ENCODE data around the gene CDH23. TPM values are rescaled to one million over a fixed set of nuclear protein-coding genes. Genes with fewer than 3 reads are reported as not detected.

CDH23 gene
- total RNA-seq, 2 experiments from 2014 or later = 4.6 to 5.2 TPM

- H3K36me3 Mint-ChIP-seq (ENCODE audit: low read depth) = no peaks in the 10 kb centered on the region
- H3K9me3 Mint-ChIP-seq = no peaks in the 10 kb centered on the region
- Histone ChIP-seq H3K4me3 (ENCODE audit: low read length) (no peak overlapping the region), H3K9me3 (ENCODE audit: control insufficient read depth in 1 of 2, insufficient read depth in 1 of 2, low read length in 2 of 2) (no peaks in the 10 kb centered on the region), H3K36me3 (ENCODE audit: insufficient read depth, low read length) (no peaks in the 10 kb centered on the region), H3K27ac (ENCODE audit: low read depth in 1 of 2, low read length in 2 of 2) (no peak overlapping the region), H3K27me3 (ENCODE audit: control insufficient read depth in 1 of 2, insufficient read depth in 2 of 2, low read length in 2 of 2) (peaks cover 4 to 9% of the 10 kb centered on the region in 2 experiments), H3K4me1 (ENCODE audit: insufficient read depth, low read length) (no peaks in the 10 kb centered on the region)
- no peak for TF ChIP-seq CTCF (IDR thresholded peaks at IDR 0.05)
- H3K4me3 Mint-ChIP-seq = no peak overlapping the region
- H3K27me3 Mint-ChIP-seq = no peaks in the 10 kb centered on the region
- H3K27ac Mint-ChIP-seq = no peak overlapping the region
- DNase-seq (no peak), ATAC-seq (ENCODE audit: poor library complexity) (no peak)
- CTCF ChIA-PET = no interaction called here
- POLR2A ChIA-PET = no interaction called here
- H3K4me1 Mint-ChIP-seq (ENCODE audit: low read depth) = no peaks in the 10 kb centered on the region
- intact Hi-C loops (cut with DNase I, micrococcal nuclease) = no loop called here
These were observed 187.7 kb downstream of the CDH23 start for GRCh38 chr10:71584461-71584860.

- Mint-ChIP-seq H3K27me3 (no peaks in the 10 kb centered on the region), H3K9me3 (no peaks in the 10 kb centered on the region), H3K36me3 (ENCODE audit: low read depth) (no peaks in the 10 kb centered on the region), H3K4me3 (no peak overlapping the region), H3K4me1 (ENCODE audit: low read depth) (no peaks in the 10 kb centered on the region), H3K27ac (no peak overlapping the region)
- H3K27ac ChIP-seq (ENCODE audit: low read depth in 1 of 2, low read length in 2 of 2) = no peak overlapping the region
- no peak for DNase-seq
- ChIA-PET CTCF (no interaction called here), POLR2A (no interaction called here)
- no peak for TF ChIP-seq CTCF (IDR thresholded peaks at IDR 0.05)
- peaks cover 4 to 9% of the 10 kb centered on the region in 2 experiments for H3K27me3 ChIP-seq (ENCODE audit: control insufficient read depth in 1 of 2, insufficient read depth in 2 of 2, low read length in 2 of 2)
- H3K9me3 ChIP-seq (ENCODE audit: control insufficient read depth in 1 of 2, insufficient read depth in 1 of 2, low read length in 2 of 2) = no peaks in the 10 kb centered on the region
- H3K4me3 ChIP-seq (ENCODE audit: low read length) = no peak overlapping the region
- intact Hi-C loops (cut with DNase I, micrococcal nuclease) = no loop called here
- no peaks in the 10 kb centered on the region for H3K36me3 ChIP-seq (ENCODE audit: insufficient read depth, low read length)
- ATAC-seq (ENCODE audit: poor library complexity) = no peak
- H3K4me1 ChIP-seq (ENCODE audit: insufficient read depth, low read length) = no peaks in the 10 kb centered on the region
These were observed 188.3 kb downstream of the CDH23 start for GRCh38 chr10:71584902-71585563.

GRCh38 chr10:71585564-71586290 is 189.0 kb downstream of the CDH23 start:
- Histone ChIP-seq H3K4me1 (ENCODE audit: insufficient read depth, low read length) (no peaks in the 10 kb centered on the region), H3K9me3 (ENCODE audit: control insufficient read depth in 1 of 2, insufficient read depth in 1 of 2, low read length in 2 of 2) (no peaks in the 10 kb centered on the region), H3K4me3 (ENCODE audit: low read length) (no peak overlapping the region), H3K27ac (ENCODE audit: low read depth in 1 of 2, low read length in 2 of 2) (no peak overlapping the region), H3K36me3 (ENCODE audit: insufficient read depth, low read length) (no peaks in the 10 kb centered on the region), H3K27me3 (ENCODE audit: control insufficient read depth in 1 of 2, insufficient read depth in 2 of 2, low read length in 2 of 2) (peaks cover 4 to 9% of the 10 kb centered on the region in 2 experiments)
- H3K36me3 Mint-ChIP-seq (ENCODE audit: low read depth) = no peaks in the 10 kb centered on the region
- ATAC-seq (ENCODE audit: poor library complexity) (no peak), DNase-seq (no peak)
- no peaks in the 10 kb centered on the region for H3K27me3 Mint-ChIP-seq
- no peak overlapping the region for H3K27ac Mint-ChIP-seq
- TF ChIP-seq CTCF (IDR thresholded peaks at IDR 0.05) = no peak
- no peaks in the 10 kb centered on the region for H3K9me3 Mint-ChIP-seq
- POLR2A ChIA-PET = interaction anchor here (0.6 kb wide), 1 partner anchor 1560 kb away, joined by 3 read pairs; no protein-coding TSS in a partner anchor
- CTCF ChIA-PET = no interaction called here
- H3K4me3 Mint-ChIP-seq = no peak overlapping the region
- no peaks in the 10 kb centered on the region for H3K4me1 Mint-ChIP-seq (ENCODE audit: low read depth)
- intact Hi-C loops (cut with DNase I, micrococcal nuclease) = no loop called here
